Activated CD8-positive, alpha-beta memory T cell treated with anti-CD3 and anti-CD28 coated beads, Interleukin-2, amount 10 ng/mL, durations not matched to agents 7 days and 5 days (primary cell): ENCODE results near the gene TMEM53. TPM values are rescaled to one million over a fixed set of nuclear protein-coding genes. Genes with fewer than 3 reads are reported as not detected.
A peak's percentile ranks its signal among the peaks of the same experiment; 100 is the strongest.

ENCODE experiments used
- ATAC-seq: fragments of 150-1000 bp; cut with Tn5 transposase; one replicate; pipeline ENCODE4 v1.10.0; 2021; ENCODE audit warnings: moderate library complexity
- CTCF ChIA-PET: fragments of 350-600 bp; sonication (Branson Sonifier 250); formaldehyde crosslinking; loops from one replicate; lab custom pipeline; 2021; ENCODE audit warnings: antibody characterized with exemption; lab: Charles Lee
- DNase-seq: peaks from one replicate; pipeline ENCODE4 v3.0.0-alpha.2; 2020
- H3K27ac Mint-ChIP-seq: one replicate; pipeline ENCODE4 v1.8.0; 2021; ENCODE audit warnings: mild to moderate bottlenecking, mixed read lengths
- H3K27me3 Mint-ChIP-seq: one replicate; pipeline ENCODE4 v1.8.0; 2021; ENCODE audit warnings: mixed read lengths
- H3K36me3 Mint-ChIP-seq: one replicate; pipeline ENCODE4 v1.8.0; 2021; ENCODE audit warnings: mild to moderate bottlenecking, mixed read lengths
- H3K4me1 Mint-ChIP-seq: one replicate; pipeline ENCODE4 v1.8.0; 2021; ENCODE audit warnings: mixed read lengths
- H3K4me3 Mint-ChIP-seq: one replicate; pipeline ENCODE4 v1.8.0; 2021; ENCODE audit warnings: mild to moderate bottlenecking, moderate library complexity, mixed read lengths
- H3K9me3 Mint-ChIP-seq: one replicate; pipeline ENCODE4 v1.8.0; 2022; ENCODE audit warnings: low read depth, mixed read lengths
- total RNA-seq, 2 experiments: library from RNA; stranded (reverse); gene quantifications; one replicate each; pipeline ENCODE4 v1.2.3, GENCODE V29; 2021

Gene TMEM53
- total RNA-seq, result 1 to 10 TPM; 3.6 to 3.7 TPM

GRCh38 chr1:44674113-44675000 is at the start of gene TMEM53, which contains the start of gene ARMH1:
TMEM53 (minus strand) TSS chr1:44674481; CDS start chr1:44674391, 90 bp downstream.
ARMH1 (plus strand) TSS chr1:44674714; CDS start chr1:44689698, 14,984 bp downstream.
- peak; percentile 100 for DNase-seq
- Mint-ChIP-seq H3K27me3 (no peaks in the 10 kb centered on the region), H3K4me3 (peak within 1 kb of the TSS; percentile 78), H3K9me3 (no peaks in the 10 kb centered on the region), H3K4me1 (peaks cover 32% of the 10 kb centered on the region), H3K27ac (peak within 1 kb of the TSS; percentile 90), H3K36me3 (no peaks in the 10 kb centered on the region)
- CTCF ChIA-PET, result interaction anchor here (0.7 to 6.2 kb wide), 19 partner anchors 10 to 665 kb away, joined by 3 to 49 read pairs (median 4); partner anchors contain the start of gene RNU5D-1
- ATAC-seq, result peak; percentile 96

- H3K9me3 Mint-ChIP-seq, result no peaks in the 10 kb centered on the region
- ATAC-seq (no peak), DNase-seq (peak; percentile 51)
- no peaks in the 10 kb centered on the region for H3K36me3 Mint-ChIP-seq
- H3K27me3 Mint-ChIP-seq, result no peaks in the 10 kb centered on the region
- peak overlapping the region; percentile 82 for H3K27ac Mint-ChIP-seq
- CTCF ChIA-PET, result interaction anchor here (0.9 to 3.2 kb wide), 4 partner anchors 8 to 61 kb away, joined by 4 to 56 read pairs (median 9); partner anchors contain the start of gene RNU5D-1
- peak overlapping the region; percentile 50 for H3K4me3 Mint-ChIP-seq
- H3K4me1 Mint-ChIP-seq, result peaks cover 62% of the 10 kb centered on the region
Observed at GRCh38 chr1:44723496-44724295, 49.4 kb upstream of the TMEM53 start.

- DNase-seq (peak; percentile 48), ATAC-seq (no peak)
- Mint-ChIP-seq H3K36me3 (no peaks in the 10 kb centered on the region), H3K27ac (peak overlapping the region; percentile 82), H3K27me3 (no peaks in the 10 kb centered on the region), H3K4me1 (peaks cover 66% of the 10 kb centered on the region), H3K4me3 (peak overlapping the region; percentile 50), H3K9me3 (no peaks in the 10 kb centered on the region)
- CTCF ChIA-PET, result interaction anchor here (0.9 to 3.2 kb wide), 5 partner anchors 8 to 862 kb away, joined by 4 to 56 read pairs (median 4); partner anchors contain the start of gene RNU5D-1
Observed at GRCh38 chr1:44723064-44723463, 48.8 kb upstream of the TMEM53 start.

GRCh38 chr1:44721485-44722361 is 47.4 kb upstream of the TMEM53 start:
- DNase-seq (peak; percentile 93), ATAC-seq (peak; percentile 84)
- Mint-ChIP-seq H3K9me3 (no peaks in the 10 kb centered on the region), H3K27ac (peak overlapping the region; percentile 98), H3K36me3 (no peaks in the 10 kb centered on the region), H3K4me1 (peaks cover 71% of the 10 kb centered on the region), H3K4me3 (peak overlapping the region; percentile 35), H3K27me3 (no peaks in the 10 kb centered on the region)
- CTCF ChIA-PET, result interaction anchor here (0.7 to 3.2 kb wide), 12 partner anchors 10 to 863 kb away, joined by 3 to 56 read pairs (median 4); partner anchors contain the start of genes ARMH1, RNU5D-1 and TMEM53

GRCh38 chr1:44720281-44720680 is 46.0 kb upstream of the TMEM53 start:
- ATAC-seq (no peak), DNase-seq (no peak)
- Mint-ChIP-seq H3K36me3 (no peaks in the 10 kb centered on the region), H3K4me1 (peaks cover 78% of the 10 kb centered on the region), H3K9me3 (no peaks in the 10 kb centered on the region), H3K4me3 (no peak overlapping the region), H3K27me3 (no peaks in the 10 kb centered on the region), H3K27ac (peak overlapping the region; percentile 98)
- CTCF ChIA-PET, result interaction anchor here (1.4 to 3.2 kb wide), 2 partner anchors 11 to 68 kb away, joined by 8 to 56 read pairs; partner anchors contain the start of gene RNU5D-1

GRCh38 chr1:44719318-44719717 is 45.0 kb upstream of the TMEM53 start:
- H3K4me1 Mint-ChIP-seq, result peaks cover 78% of the 10 kb centered on the region
- no peaks in the 10 kb centered on the region for H3K27me3 Mint-ChIP-seq
- no peaks in the 10 kb centered on the region for H3K9me3 Mint-ChIP-seq
- H3K36me3 Mint-ChIP-seq, result no peaks in the 10 kb centered on the region
- CTCF ChIA-PET, result interaction anchor here (1.6 to 5.7 kb wide), 3 partner anchors 11 to 67 kb away, joined by 7 to 52 read pairs (median 9); partner anchors contain the start of genes ARMH1, RNU5D-1 and TMEM53
- H3K4me3 Mint-ChIP-seq, result no peak overlapping the region
- no peak for DNase-seq
- ATAC-seq, result no peak
- H3K27ac Mint-ChIP-seq, result no peak overlapping the region

- Mint-ChIP-seq H3K9me3 (no peaks in the 10 kb centered on the region), H3K27ac (no peak overlapping the region), H3K36me3 (no peaks in the 10 kb centered on the region), H3K27me3 (no peaks in the 10 kb centered on the region), H3K4me1 (peaks cover 68% of the 10 kb centered on the region), H3K4me3 (no peak overlapping the region)
- ATAC-seq (no peak), DNase-seq (no peak)
- CTCF ChIA-PET, result interaction anchor here (0.8 to 5.7 kb wide), 8 partner anchors 12 to 775 kb away, joined by 3 to 52 read pairs (median 6); partner anchors contain the start of genes ARMH1, RNU5D-1 and TMEM53
Observed at GRCh38 chr1:44718091-44718490, 43.8 kb upstream of the TMEM53 start.

- CTCF ChIA-PET, result interaction anchor here (0.8 to 5.7 kb wide), 9 partner anchors 11 to 775 kb away, joined by 3 to 52 read pairs (median 6); partner anchors contain the start of genes ARMH1, RNU5D-1 and TMEM53
- peak overlapping the region; percentile 3 for H3K27ac Mint-ChIP-seq
- no peaks in the 10 kb centered on the region for H3K27me3 Mint-ChIP-seq
- H3K36me3 Mint-ChIP-seq, result no peaks in the 10 kb centered on the region
- H3K4me3 Mint-ChIP-seq, result no peak overlapping the region
- ATAC-seq (no peak), DNase-seq (no peak)
- peaks cover 65% of the 10 kb centered on the region for H3K4me1 Mint-ChIP-seq
- H3K9me3 Mint-ChIP-seq, result no peaks in the 10 kb centered on the region
Observed at GRCh38 chr1:44717653-44718052, 43.4 kb upstream of the TMEM53 start.

GRCh38 chr1:44717156-44717555 is 42.9 kb upstream of the TMEM53 start:
- ATAC-seq, result no peak
- H3K4me1 Mint-ChIP-seq, result peaks cover 63% of the 10 kb centered on the region
- no peaks in the 10 kb centered on the region for H3K27me3 Mint-ChIP-seq
- peak overlapping the region; percentile 3 for H3K27ac Mint-ChIP-seq
- H3K36me3 Mint-ChIP-seq, result no peaks in the 10 kb centered on the region
- no peaks in the 10 kb centered on the region for H3K9me3 Mint-ChIP-seq
- CTCF ChIA-PET, result interaction anchor here (0.8 to 5.7 kb wide), 9 partner anchors 11 to 776 kb away, joined by 3 to 52 read pairs (median 4); partner anchors contain the start of gene RNU5D-1
- H3K4me3 Mint-ChIP-seq, result no peak overlapping the region
- DNase-seq, result no peak

GRCh38 chr1:44714944-44715571 is 40.8 kb upstream of the TMEM53 start:
- peak; percentile 83 for DNase-seq
- no peaks in the 10 kb centered on the region for H3K36me3 Mint-ChIP-seq
- H3K4me1 Mint-ChIP-seq, result peaks cover 43% of the 10 kb centered on the region
- H3K9me3 Mint-ChIP-seq, result no peaks in the 10 kb centered on the region
- H3K4me3 Mint-ChIP-seq, result peak overlapping the region; percentile 45
- peak; percentile 80 for ATAC-seq
- H3K27me3 Mint-ChIP-seq, result peaks cover 13% of the 10 kb centered on the region
- peak overlapping the region; percentile 82 for H3K27ac Mint-ChIP-seq
- CTCF ChIA-PET, result interaction anchor here (0.8 to 5.7 kb wide), 10 partner anchors 8 to 590 kb away, joined by 3 to 52 read pairs (median 4); partner anchors contain the start of genes ARMH1, RNU5D-1, TMEM53 and UROD

- CTCF ChIA-PET, result interaction anchor here (0.8 to 5.7 kb wide), 8 partner anchors 8 to 590 kb away, joined by 3 to 52 read pairs (median 4); partner anchors contain the start of genes ARMH1, RNU5D-1 and TMEM53
- DNase-seq, result no peak
- peak overlapping the region; percentile 82 for H3K27ac Mint-ChIP-seq
- H3K4me1 Mint-ChIP-seq, result peaks cover 41% of the 10 kb centered on the region
- H3K9me3 Mint-ChIP-seq, result no peaks in the 10 kb centered on the region
- no peak for ATAC-seq
- H3K27me3 Mint-ChIP-seq, result peaks cover 13% of the 10 kb centered on the region
- H3K36me3 Mint-ChIP-seq, result no peaks in the 10 kb centered on the region
- H3K4me3 Mint-ChIP-seq, result no peak overlapping the region
Observed at GRCh38 chr1:44714532-44714931, 40.3 kb upstream of the TMEM53 start.
